Measurements from ENCODE around the gene SLC37A1. TPM values are rescaled to one million over a fixed set of nuclear protein-coding genes. Genes with fewer than 3 reads are reported as not detected.

SLC37A1 gene
- total RNA-seq, 1 experiment from 2014 or later = 15.0 TPM

- RAD21 ChIA-PET (ENCODE audit: low non-redundant PET in 1 of 2, low total read pairs in 2 of 2, uncharacterized antibody in 2 of 2, unreplicated experiment in 2 of 2) = no interaction called here
- Histone ChIP-seq H3K36me3 (ENCODE audit: control insufficient read depth in 1 of 2, insufficient read depth in 2 of 2, low read length in 2 of 2) (no peaks in the 10 kb centered on the region), H3K4me2 (ENCODE audit: low read length) (no peak overlapping the region), H3K9ac (ENCODE audit: low read length) (no peak overlapping the region), H3K4me3 (replicated peaks in 1 of 2; ENCODE audit: low read depth in 1 of 2, low read length in 2 of 2) (no peak overlapping the region), H3K79me2 (ENCODE audit: insufficient read depth, low read length) (no peaks in the 10 kb centered on the region), H4K20me1 (ENCODE audit: insufficient read depth) (no peaks in the 10 kb centered on the region), H3K4me1 (ENCODE audit: control insufficient read depth in 1 of 2, insufficient read depth in 2 of 2, low read length in 2 of 2) (peaks cover 12 to 19% of the 10 kb centered on the region in 2 experiments), H3K9me3 (ENCODE audit: control insufficient read depth in 1 of 2, insufficient read depth in 1 of 2, low read depth in 1 of 2, low read length in 2 of 2) (no peaks in the 10 kb centered on the region), H2AFZ (ENCODE audit: low read depth, low read length, poor library complexity, severe bottlenecking) (no peak overlapping the region), H3K9me2 (ENCODE audit: insufficient read depth) (no peaks in the 10 kb centered on the region), H3K27me3 (ENCODE audit: insufficient read depth, low read length) (no peaks in the 10 kb centered on the region), H3K27ac (ENCODE audit: low read depth, low read length) (no peak overlapping the region)
- POLR2A ChIA-PET = no interaction called here
- CTCF ChIA-PET = no interaction called here
- intact Hi-C loops (cut with micrococcal nuclease) = no loop called here
- TF ChIP-seq SRF (IDR thresholded peaks at IDR 0.05; ENCODE audit: low read depth) (no peak), RAD21 (IDR thresholded peaks at IDR 0.05; ENCODE audit: low read depth) (no peak), EZH2 (IDR thresholded peaks at IDR 0.05) (no peak), ZNF274 (IDR thresholded peaks at IDR 0.05; ENCODE audit: low read depth, low read length) (no peak), CBX3 (IDR thresholded peaks at IDR 0.05; ENCODE audit: low read depth) (no peak), YY1 (IDR thresholded peaks at IDR 0.05; ENCODE audit: extremely low read depth, insufficient replicate concordance, low read depth, low read length) (no peak)
- no peak for DNase-seq (ENCODE audit: low read depth, low spot score)
- ATAC-seq = no peak
- BruUV-seq (replicated peaks) = no TSS peak
These were observed 37.9 kb upstream of the SLC37A1 start for GRCh38 chr21:42475526-42476387.

GRCh38 chr21:42476388-42477331, 37.0 kb upstream of the SLC37A1 start:
- intact Hi-C loops (cut with micrococcal nuclease) = no loop called here
- Histone ChIP-seq H2AFZ (ENCODE audit: low read depth, low read length, poor library complexity, severe bottlenecking) (no peak overlapping the region), H3K4me2 (ENCODE audit: low read length) (no peak overlapping the region), H3K27ac (ENCODE audit: low read depth, low read length) (no peak overlapping the region), H3K27me3 (ENCODE audit: insufficient read depth, low read length) (no peaks in the 10 kb centered on the region), H3K79me2 (ENCODE audit: insufficient read depth, low read length) (no peaks in the 10 kb centered on the region), H3K4me3 (replicated peaks in 1 of 2; ENCODE audit: low read depth in 1 of 2, low read length in 2 of 2) (no peak overlapping the region), H3K4me1 (ENCODE audit: control insufficient read depth in 1 of 2, insufficient read depth in 2 of 2, low read length in 2 of 2) (peaks cover 12 to 19% of the 10 kb centered on the region in 2 experiments), H3K36me3 (ENCODE audit: control insufficient read depth in 1 of 2, insufficient read depth in 2 of 2, low read length in 2 of 2) (no peaks in the 10 kb centered on the region), H3K9ac (ENCODE audit: low read length) (no peak overlapping the region), H4K20me1 (ENCODE audit: insufficient read depth) (no peaks in the 10 kb centered on the region), H3K9me2 (ENCODE audit: insufficient read depth) (no peaks in the 10 kb centered on the region), H3K9me3 (ENCODE audit: control insufficient read depth in 1 of 2, insufficient read depth in 1 of 2, low read depth in 1 of 2, low read length in 2 of 2) (no peaks in the 10 kb centered on the region)
- ChIA-PET CTCF (no interaction called here), RAD21 (ENCODE audit: low non-redundant PET in 1 of 2, low total read pairs in 2 of 2, uncharacterized antibody in 2 of 2, unreplicated experiment in 2 of 2) (no interaction called here), POLR2A (no interaction called here)
- no peak for DNase-seq (ENCODE audit: low read depth, low spot score)
- no peak for ATAC-seq
- no TSS peak for BruUV-seq (replicated peaks)
- no peak for TF ChIP-seq EGR1 (IDR thresholded peaks at IDR 0.05; ENCODE audit: low read depth)
- TF ChIP-seq JUND (IDR thresholded peaks at IDR 0.05) = no peak
- no peak for TF ChIP-seq ELF1 (IDR thresholded peaks at IDR 0.05; ENCODE audit: borderline replicate concordance, low read depth)
- no peak for TF ChIP-seq CBX3 (IDR thresholded peaks at IDR 0.05; ENCODE audit: low read depth)
- no peak for TF ChIP-seq POLR2A (IDR thresholded peaks at IDR 0.05; ENCODE audit: borderline replicate concordance, extremely low read depth, insufficient read depth, insufficient read length)
- TF ChIP-seq RAD21 (IDR thresholded peaks at IDR 0.05; ENCODE audit: low read depth) = no peak
- no peak for TF ChIP-seq CTCF (IDR thresholded peaks at IDR 0.05 in 2 of 3, conservative IDR thresholded peaks at IDR 0.05 in 1 of 3; ENCODE audit: borderline replicate concordance in 1 of 3, insufficient read depth in 1 of 3, low read depth in 2 of 3, low read length in 2 of 3)
- TF ChIP-seq ZBTB33 (IDR thresholded peaks at IDR 0.05; ENCODE audit: extremely low read depth, insufficient replicate concordance, low read length) = no peak

All from HCT116 (cell line).